Stimulated activated CD4-positive, alpha-beta T cell treated with anti-CD3 and anti-CD28 coated beads, Interleukin-12 subunit alpha, Interleukin-12 subunit beta, amount 100 ng/mL, for 24 hours (primary cell): ENCODE results near the gene CLSTN1.
"Not testable (repeated sequence)": the region's sequence is repeated elsewhere in the genome, so short reads cannot be mapped to it uniquely, and the experiment has no call there.

ENCODE experiments used
- DNase-seq, 2 experiments: peaks; one replicate each; pipeline ENCODE4 v3.0.0-alpha.2; 2020; ENCODE audit warnings: low read depth in 2 of 2

Gene CLSTN1

DNA sequence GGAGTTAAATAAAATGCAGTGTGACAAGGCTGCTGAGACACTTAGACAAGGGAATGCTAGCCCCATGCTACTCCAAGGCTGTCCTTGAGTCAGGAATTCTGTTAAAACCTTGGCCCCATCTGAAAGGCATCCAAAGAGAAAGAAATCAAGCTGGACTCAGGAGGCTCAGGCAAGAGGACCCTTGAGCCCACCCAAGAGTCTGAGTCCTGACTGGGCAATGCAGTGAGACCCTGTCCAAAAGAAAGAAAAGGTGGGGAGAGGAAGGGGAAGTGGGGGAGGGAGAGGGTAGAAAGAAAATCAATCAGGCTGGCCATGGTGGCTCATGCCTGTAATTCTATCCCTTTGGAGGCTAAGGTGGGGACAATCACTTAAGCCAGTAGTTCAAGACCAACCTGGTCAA lies 26.7 kb downstream of the CLSTN1 start:
- no peak for DNase-seq

GRCh38 chr1:9794081-9794480 lies 29.7 kb downstream of the CLSTN1 start:
- DNase-seq, result no peak

GRCh38 chr1:9793291-9793690 lies 30.5 kb downstream of the CLSTN1 start:
- no peak for DNase-seq

DNA sequence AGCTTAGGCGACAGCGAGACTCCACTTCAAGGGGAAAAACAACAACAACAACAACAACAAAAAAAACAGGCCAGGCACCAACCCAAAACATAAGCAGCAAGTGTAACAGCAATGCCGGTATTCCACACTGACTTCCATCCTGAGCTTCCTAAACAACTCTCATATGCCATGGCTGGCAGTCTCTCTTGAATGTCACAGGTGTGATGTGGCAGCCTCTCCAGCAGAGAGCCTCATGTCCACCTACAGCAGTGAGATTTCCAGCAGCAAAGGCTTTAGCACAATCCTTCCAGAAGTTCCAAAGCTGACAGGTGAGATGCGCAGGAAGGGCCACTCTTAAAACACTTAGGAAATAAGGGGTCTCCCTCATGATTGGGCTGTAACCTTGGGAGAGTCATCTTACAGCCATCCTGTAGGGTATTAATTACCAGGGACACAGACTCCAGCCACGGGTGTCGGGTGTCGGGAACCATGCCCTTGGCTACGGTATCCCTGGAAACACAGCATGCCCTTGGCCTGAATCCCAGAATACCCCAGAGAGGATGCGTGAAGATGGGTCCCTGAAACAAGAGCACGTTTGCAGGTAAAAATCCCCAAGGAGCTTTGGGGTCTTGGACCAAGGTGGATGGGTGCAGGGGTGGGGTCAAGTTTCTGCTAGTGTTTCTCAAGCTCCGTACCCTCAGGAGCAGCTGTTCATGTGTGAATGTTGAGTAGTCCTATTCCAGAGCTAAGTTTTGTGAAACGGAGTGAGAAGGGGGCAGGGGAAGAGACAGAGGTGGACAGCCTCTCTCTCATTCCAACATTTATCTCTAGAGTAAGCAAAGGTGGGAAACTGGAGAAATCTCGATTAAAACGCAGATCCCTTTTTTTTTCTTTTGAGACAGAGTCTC lies 31.4 kb downstream of the CLSTN1 start:
- no peak for DNase-seq

- DNase-seq, result not testable (repeated sequence)
Measured at GRCh38 chr1:9789700-9790099, 34.1 kb downstream of the CLSTN1 start.

GRCh38 chr1:9787702-9788101 lies 36.1 kb downstream of the CLSTN1 start:
- DNase-seq, result peak in 1 of 2 experiments; percentile 43

GRCh38 chr1:9785406-9785805 lies 38.4 kb downstream of the CLSTN1 start:
- DNase-seq, result no peak

DNA sequence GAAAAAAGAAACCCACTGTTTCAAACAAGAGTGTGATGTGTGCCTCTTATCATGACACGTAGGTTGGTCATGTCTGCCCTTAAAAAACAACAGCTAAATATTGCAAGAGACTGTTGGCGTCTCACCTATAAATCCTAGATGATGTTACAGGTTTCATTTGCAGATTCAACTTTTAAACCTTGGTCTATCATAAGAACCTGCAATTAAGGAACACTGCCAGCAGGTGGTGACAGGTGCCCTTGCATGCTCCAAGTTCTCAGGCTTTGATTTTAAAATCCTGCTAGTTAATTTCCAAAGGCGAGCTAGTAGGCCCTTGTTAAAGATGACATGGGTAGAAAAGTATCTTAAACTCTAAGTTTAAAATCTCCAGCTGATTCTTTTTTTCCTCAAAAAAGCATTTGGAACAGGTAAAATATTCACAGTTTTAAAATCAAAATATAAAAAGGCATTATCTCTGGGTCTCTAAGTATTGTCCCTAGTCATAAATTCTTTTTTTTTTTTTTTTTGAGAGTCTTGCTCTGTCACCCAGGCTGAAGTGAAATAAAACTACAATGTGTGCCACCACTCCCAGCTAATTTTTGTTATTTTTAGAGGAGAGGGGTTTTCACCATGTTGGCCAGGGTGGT lies 39.1 kb downstream of the CLSTN1 start:
- peak; percentile 22 to 52 for DNase-seq

DNA sequence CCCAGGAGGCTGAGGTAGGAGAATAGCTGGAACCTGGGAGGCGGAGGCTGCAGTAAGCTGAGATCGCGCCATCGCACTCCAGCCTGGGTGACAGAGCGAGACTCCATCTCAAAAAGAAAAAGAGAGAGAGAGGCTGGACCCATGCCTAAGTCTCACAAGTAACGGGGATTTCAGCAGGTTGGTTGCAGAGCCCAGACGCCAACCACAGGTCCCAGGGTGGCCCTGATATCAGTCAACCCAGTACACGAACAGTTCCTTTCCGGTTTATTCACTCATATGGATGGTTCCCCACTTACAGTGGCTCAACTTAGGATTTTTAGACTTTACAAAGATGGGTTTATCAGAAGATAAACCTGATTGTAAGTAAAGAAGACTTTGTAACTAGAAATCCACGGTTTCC lies 40.9 kb downstream of the CLSTN1 start:
- DNase-seq, result no peak

GRCh38 chr1:9782116-9782751 lies 41.5 kb downstream of the CLSTN1 start:
- DNase-seq, result no peak

DNA sequence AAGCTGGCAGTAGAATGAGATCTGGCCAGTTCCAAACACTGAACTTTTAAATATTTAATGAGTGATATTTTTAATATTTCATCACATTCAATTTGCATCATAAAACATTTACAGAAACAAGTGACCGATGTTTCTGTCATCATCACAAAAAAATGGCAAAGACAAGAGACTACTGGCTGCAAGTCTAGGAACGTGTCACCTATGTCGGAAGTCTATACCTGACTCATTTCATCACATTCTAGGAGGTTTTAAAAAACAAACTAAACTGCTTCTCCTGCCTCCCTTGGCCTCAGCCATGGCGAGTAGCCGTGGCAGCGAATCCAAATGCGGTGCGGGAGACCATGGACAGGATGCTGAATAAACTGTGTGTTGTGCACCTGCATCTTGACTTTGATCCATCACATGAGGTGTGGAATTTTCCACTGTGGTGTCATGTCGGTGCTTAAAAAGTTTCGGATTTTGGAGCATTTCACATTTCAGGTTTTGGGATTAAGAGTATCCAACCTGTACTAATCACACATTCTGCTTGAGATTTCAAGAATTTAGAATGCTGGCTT lies 43.1 kb downstream of the CLSTN1 start:
- no peak for DNase-seq

- DNase-seq, result no peak
Measured at GRCh38 chr1:9778905-9779304, 44.9 kb downstream of the CLSTN1 start.

- no peak for DNase-seq
Measured at GRCh38 chr1:9776685-9777084, 47.1 kb downstream of the CLSTN1 start.

DNA sequence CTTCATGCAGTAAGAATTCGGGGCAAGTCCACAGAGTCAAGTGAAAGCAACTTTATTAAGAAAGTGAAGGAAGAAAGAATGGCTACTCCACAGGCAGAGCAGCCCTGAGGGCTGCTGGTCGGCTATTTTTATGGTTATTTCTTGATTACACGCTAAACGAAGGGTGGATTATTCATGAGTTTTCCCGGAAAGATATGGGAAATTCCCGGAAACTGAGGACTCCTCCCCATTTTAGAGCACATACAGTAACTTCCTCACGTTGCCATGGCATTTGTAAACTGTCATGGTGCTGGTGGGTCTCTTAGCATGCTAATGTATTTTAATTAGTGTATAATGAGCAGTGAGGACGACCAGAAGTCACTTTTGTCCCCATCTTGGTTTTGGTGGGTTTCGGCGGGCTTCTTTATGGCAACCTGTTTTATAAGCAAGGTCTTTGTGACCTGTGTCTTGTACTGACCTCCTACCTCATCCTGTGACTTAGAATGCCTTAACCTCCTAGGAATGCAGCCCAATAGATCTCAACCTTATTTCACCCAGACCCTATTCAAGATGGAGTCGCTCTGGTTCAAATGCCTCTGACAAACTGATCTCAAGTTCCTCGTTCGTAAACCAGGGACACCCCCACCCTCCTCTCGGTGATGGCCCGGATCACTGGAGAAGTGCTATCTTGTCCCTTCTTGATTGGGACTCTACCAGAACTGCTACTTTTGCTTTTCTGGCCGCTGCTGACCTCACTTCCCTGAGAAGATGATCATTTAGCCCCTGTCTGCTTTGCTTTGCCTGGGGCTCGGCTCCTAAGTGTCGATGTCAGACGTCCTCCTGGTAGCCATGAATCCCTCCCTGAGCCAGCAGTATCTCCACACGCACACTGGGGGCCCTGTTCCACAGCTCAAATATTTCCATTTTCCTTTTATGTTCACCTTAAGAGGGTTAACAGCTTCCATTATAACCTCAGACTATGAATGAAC lies 48.8 kb downstream of the CLSTN1 start:
- DNase-seq, result no peak

GRCh38 chr1:9770298-9770697 lies 53.5 kb downstream of the CLSTN1 start:
- DNase-seq, result no peak

DNA sequence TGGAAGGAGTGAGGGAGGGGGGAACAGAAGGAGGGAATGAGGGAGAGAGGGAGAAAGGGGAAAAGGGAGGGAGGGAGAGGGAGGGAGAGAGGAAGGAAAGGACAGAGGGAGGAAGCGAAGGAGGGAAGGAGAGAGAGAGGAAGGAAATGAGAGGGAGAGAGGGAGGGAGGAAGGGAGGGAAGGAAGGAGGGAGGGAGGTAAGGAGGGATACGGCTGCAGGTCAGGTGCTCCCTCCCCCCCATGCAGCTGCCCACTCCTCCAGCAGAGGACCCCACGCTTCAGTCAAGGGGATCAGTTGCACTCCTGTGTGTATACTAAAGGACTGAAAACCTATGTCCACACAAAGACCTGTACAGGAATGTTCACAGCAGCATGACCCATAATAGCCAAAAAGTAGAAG lies 54.8 kb downstream of the CLSTN1 start:
- no peak for DNase-seq

DNA sequence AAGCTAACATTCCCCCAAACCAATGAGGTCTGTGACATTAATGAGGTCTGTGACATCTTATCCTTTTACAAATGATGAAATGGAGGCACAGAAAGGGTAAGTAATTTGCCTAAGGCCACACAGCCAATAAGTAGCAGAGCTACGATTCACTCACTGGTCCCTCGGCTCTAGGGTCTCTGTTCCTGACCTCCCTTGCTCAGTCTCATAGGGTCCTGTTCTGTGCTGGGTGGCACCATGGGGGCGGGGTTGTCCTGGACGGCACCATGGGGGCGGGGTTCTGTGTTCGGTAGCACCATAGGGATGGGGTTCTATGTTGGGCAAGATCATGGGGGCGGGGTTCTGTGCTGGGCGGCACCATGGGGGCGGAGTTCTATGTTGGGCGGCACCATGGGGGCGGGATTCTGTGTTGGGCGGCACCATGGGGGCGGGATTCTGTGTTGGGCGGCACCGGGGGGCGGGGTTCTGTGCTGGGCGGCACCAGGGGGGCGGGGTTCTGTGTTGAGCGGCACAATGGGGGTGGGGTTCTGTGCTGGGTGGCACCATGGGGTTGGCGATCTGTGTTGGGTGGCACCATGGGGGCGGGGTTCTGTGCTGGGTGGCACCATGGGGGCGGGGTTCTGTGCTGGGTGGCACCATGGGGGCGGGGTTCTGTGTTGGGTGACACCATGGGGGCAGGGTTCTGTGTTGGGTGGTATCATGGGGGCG lies 55.6 kb downstream of the CLSTN1 start:
- DNase-seq, result peak in 1 of 2 experiments; percentile 8

DNA sequence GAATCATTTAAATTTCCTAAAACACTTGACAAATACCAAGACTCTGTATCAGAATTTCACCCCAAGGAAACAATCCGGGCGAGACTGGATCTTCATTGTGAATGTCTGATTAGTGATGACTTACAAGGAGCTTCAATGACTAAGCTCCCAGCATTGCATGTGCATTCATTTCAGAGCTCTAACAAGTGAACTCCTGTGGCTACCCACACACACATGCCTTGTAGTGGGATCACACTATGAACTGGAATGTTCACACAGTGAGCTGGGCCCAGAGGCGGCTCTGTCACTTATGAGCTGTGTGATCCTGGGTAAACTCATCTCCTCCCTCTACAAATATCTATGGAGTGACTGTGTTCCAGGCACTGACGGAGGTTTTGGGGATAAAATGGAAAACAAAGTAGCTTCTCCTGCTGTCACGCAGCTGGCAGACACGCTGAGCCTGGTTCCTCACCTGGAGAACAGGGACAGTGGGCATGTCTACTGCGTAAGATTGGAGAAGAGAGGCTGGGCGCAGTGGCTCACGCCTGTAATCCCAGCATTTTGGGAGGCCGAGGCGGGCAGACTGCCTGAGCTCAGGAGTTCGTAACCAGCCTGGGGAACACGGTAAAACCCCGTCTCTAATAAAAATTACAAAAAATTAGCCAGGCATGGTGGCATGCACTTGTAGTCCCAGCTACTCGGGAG lies 56.9 kb downstream of the CLSTN1 start:
- DNase-seq, result no peak

DNA sequence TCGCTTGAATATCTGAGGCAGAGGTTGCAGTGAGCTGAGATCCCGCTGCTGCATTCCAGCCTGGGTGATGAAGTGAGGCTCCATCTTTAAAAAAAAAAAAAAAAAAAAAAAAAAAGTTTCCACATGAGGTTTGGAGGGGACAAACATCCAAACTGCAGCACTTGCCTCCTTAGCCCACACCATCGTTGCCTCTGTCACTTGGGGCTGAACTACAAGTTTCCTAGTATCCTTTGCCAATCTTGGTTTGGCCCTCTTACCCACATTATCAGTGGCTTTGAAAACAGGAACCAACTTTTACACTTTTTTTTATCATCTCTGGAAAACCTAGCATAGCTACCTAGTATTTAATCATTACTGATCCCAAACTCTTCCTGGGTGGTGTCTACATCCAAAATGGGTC lies 59.2 kb downstream of the CLSTN1 start:
- no peak for DNase-seq

DNA sequence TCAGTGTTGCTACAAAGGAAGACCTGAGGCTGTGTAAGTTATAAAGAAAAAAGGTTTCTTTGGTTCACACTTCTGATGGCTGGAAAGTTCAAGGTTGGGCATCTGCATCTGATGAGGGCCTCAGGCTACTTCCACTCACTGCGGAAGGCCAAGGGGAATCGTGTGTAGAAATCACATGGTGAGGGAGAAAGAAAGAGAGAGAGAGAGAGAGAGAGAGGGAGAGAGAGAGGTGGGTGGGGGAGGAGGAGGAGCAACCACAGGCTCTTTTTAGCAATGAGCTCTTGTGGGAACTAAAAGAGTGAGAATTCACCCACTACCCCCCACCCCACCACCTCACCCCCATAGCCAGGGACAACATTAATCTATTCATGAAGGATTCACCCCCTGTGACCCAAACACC lies 59.9 kb downstream of the CLSTN1 start:
- DNase-seq, result no peak
